Left renal cortex interstitium (tissue), 4 donors: Measurements from ENCODE around the gene CENPK. TPM values are rescaled to one million over a fixed set of nuclear protein-coding genes. Genes with fewer than 3 reads are reported as not detected.

Experiments used
- polyA plus RNA-seq, 4 donors: library from polyadenylated mRNA; unstranded; fragments of 120-200 nt; gene quantifications; one replicate each; pipeline ENCODE4 v1.2.1, GENCODE V29; 2013; ENCODE audit not compliant: insufficient read length in 4 of 4

CENPK gene
- polyA plus RNA-seq, 4 donors = 24.1 to 47.3 (median 34.4) TPM

Other genes with a start within 250 kb of the CENPK start
- 1 to 10 TPM; 1.8 to 3.5 (median 2.5) TPM for gene ADAMTS6, start 81.2 kb downstream of the CENPK start, polyA plus RNA-seq
- gene PPWD1, start 128 bp upstream of the CENPK start, polyA plus RNA-seq = 10 to 100 TPM; 58.6 to 98.7 (median 74.5) TPM
- gene TRIM23, start 61.2 kb upstream of the CENPK start, polyA plus RNA-seq = 10 to 100 TPM; 21.7 to 25.9 (median 23.4) TPM
- gene SHLD3, start 61.9 kb upstream of the CENPK start, polyA plus RNA-seq = 1 to 10 TPM; 3.9 to 5.1 (median 4.0) TPM
- 10 to 100 TPM; 26.5 to 40.1 (median 31.3) TPM for gene TRAPPC13, start 61.9 kb upstream of the CENPK start, polyA plus RNA-seq
- gene SGTB, start 158.9 kb upstream of the CENPK start, polyA plus RNA-seq = 10 to 100 TPM in 1 of 4 donors, 1 to 10 TPM in 3; 6.9 to 10.1 (median 8.5) TPM
- 10 to 100 TPM; 32.1 to 36.5 (median 36.1) TPM for gene NLN, start 159.0 kb upstream of the CENPK start, polyA plus RNA-seq